AML-193 (cell line): ENCODE data around the gene ERAS.

Experiments used
- DNase-seq, 2 experiments: peaks; one replicate each; lab custom pipeline; 2025; lab: John Stamatoyannopoulos, UW

ERAS gene, protein sequence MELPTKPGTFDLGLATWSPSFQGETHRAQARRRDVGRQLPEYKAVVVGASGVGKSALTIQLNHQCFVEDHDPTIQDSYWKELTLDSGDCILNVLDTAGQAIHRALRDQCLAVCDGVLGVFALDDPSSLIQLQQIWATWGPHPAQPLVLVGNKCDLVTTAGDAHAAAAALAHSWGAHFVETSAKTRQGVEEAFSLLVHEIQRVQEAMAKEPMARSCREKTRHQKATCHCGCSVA

DNA sequence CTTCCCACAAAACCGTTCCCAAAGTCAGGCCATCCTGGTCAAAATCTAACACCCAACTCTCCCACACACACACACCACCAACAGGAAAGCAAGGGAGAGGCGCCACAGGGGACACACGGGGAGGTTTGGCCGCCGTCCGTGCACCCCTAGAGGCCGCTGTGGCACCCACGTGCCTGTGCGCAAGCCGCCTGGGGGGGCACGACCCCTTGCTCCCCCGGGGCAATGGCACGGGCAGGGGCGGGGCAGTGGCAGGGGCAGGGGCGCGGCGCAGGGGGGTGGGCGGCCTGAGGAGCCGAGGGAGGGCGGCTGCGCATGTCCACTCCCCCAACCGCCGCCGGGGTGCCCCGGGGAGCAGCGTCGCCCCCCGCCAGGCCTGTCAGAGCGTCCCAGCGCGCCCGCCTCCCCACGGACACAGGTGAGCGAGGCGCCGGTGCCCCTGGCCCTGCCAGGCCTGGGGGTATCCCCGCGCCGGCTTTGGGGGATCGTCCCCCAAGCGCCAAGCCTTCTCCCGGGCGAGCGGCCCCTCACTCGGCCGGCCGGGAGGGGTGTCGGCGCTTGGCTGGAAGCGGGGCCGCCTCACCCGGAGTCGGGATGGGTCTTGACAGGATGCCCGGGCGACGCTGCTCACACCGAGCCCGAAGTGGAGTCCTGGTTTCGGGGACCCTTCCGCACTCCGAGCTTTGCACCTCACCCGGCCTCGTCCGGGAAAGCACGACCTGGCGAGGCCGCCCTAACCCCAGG lies at the start of gene ERAS:
ERAS (plus strand) TSS at position 379 of the 741 bp plus-strand sequence. CDS start 2,611 bp downstream, outside the sequence.
- DNase-seq = no peak

DNA sequence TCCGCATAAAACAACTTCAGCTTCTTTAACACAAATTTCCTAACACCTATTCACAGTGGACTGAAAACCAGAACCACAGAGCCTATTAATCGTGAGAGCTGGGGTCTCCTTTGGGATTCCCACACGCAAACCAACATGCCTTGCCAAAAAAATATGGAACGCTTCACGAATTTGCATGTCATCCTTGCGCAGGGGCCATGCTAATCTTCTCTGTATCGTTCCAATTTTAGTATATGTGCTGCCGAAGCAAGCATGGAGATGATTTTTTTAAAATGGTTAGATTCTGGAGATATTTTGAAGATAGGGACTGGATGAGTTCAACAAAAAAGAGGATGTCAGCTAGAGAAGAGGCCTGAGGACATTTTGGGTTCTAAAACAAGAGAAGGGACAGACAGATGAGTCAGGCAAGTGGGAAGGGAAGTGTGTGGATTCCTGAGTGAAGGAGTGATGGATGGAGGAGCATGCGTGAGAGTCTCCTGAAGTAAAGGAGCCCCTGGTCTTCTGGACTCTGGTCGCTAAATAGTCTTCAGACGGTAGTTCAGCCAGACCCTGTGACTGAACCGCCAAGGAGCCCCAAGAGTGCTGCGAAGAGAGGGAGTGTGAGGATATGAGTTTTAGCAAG lies 49.4 kb upstream of the ERAS start:
- no peak for DNase-seq

DNA sequence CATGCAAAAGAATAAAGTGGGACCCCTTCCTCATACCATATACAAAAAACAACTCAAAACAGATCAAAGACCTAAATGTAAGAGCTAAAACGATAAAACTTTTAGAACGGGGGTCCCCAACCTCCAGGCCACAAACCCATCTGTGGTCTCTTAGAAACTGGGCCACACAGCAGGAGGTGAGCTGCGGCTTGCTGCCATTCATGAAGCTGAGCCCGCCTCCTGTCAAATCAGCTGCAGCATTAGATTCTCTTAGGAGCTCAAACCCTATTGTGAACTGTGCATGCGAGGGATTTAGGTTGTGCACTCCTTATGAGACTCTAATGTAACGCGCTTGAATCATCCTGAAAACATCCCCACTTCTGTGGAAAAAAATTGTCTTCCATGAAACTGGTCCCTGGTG lies 46.9 kb upstream of the ERAS start:
- no peak for DNase-seq

DNA sequence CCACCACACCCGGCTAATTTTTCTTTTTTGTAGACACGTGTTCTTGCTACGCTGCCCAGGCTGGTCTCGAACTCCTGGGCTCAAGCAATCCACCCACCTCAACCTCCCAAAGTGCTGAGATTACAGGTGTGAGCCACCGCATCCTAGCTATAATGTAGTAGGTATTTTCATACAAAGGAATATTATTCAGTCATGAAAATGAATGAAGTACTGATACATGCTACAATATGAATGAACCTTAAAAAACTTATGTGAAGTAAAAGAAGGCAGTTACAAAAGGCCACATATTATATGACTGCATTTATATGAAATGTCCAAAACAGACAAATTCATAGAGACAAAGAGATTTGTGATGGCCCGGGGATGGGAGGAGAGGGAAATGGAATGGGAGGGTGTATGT lies 44.6 kb upstream of the ERAS start:
- DNase-seq = no peak

DNA sequence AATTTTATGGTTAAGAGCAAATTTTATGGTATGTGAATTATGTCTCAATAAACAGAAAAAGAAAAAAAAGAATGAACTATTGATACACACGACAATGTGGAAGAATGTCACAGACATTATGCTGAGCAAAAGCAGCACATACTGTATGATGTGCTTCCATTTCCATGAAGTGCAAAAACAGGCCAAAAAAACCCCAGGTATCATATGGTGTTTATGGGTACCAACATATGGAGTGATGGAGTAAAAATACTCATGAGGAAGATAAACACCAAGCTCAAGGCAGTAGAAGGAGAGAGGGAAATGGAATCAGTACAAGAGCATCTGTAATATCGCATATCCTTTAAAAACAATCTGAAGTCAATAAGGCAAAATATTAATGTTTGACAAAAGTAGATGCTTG lies 44.1 kb upstream of the ERAS start:
- DNase-seq = no peak

DNA sequence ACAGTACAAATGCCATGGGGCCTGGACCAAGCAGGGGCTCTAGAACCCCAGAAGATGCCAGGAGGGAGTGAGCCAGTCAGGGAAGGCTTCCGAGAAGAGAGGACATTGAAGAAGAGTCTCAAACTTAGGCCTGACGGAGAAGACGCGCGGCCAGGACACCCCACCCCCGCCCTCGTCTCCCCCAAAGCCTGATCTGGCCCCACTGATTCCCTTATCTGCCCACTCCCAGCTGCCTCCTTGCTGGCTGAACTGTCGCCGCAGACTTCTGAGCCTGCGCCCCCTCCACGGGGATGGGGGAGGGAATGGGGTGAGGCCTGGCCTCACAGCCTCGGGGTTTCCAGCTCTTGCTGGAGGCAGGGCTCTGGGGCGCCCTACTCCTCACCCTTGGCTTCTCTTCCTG lies 43.5 kb upstream of the ERAS start:
- no peak for DNase-seq

DNA sequence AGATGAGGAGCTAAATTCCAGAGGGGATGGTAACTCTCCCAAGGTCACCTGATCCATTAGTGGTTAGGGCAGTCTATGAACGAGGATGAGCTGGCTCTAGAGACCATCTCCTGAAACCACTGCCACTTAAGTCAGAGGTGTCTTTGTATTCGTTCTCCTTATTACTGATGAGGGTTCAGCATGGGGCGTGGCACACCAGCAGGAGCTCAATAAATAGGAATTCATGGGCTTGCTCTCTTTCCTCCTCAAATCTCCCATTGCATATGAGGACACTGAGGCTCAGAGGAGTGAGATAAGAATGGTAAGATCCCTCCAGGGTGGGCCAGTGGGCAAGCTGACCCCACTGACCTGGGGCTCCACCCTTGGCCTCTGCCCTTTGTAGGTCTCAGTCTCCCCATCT lies 41.6 kb upstream of the ERAS start:
- DNase-seq = no peak

DNA sequence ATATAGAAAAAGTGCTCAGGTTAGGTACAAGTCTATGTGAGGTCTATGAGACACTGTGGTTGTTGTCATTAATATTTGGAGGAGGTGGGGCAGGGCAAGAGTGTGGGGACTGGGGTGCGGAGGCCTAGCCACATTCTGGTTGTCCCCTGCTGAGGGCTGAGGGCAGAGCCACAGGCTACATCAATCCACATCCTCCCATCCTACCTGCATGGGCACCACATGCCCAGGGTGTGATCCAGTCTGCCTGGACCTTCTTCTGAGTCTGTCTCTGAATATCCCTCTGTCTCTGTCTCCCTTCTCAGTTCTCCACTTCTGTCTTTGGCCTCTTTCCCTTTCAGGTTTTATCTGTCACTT lies 41.1 kb upstream of the ERAS start:
- DNase-seq = no peak

DNA sequence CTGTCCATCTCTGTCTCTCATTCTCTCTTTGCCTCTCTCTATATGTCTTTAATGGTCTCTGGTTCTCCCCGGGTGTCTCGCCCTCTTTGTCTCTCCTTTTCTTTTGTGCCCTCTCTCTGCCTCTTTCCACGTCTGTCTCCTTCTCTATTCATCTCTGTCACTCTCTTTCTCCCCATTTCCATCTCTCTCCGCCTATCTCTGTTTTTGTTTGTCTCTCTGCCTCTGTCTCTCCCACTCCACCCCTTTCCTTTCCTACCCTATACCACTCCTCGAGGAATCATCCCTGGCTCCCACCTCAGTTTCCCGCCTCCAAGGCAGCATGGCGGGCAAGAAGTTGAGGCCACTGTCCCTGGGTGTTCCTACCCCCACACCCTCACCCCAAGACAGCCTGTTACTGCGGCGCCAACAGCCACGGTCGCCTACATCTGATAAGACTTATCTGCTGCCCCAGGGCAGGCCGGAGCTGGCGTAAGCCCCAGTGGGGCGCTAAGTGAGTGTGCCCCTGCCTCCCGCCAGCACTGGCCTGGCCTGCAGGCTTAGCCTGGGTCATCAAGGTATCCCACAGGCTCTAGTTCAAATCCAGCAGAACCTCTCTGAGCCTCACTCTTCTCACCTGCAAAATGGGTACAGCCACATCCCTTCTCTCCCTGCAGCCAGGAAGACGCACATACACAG lies 40.6 kb upstream of the ERAS start:
- no peak for DNase-seq

DNA sequence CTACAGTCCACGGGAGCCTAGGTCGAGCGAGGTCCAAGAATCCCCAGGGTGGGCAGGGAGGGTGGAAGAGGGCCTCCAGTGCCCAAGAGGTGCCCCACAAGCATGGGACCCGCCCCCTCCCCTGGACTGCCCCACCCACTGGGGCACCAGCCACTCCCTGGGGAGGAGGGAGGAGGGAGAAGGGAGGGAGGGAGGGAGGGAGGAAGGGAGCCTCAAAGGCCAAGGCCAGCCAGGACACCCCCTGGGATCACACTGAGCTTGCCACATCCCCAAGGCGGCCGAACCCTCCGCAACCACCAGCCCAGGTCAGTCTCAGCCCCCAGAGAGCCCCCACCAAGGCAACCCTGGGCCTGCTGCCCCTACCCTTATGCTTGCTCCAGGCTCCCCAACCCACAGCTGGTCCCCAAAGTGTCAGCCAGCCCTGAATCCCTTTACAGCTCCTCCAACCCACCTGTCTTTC lies 39.9 kb upstream of the ERAS start, which contains the start of gene GATA1:
GATA1 (plus strand) TSS at position 250 of the 460 bp plus-strand sequence. CDS start 4,520 bp downstream, outside the sequence.
- DNase-seq = no peak

DNA sequence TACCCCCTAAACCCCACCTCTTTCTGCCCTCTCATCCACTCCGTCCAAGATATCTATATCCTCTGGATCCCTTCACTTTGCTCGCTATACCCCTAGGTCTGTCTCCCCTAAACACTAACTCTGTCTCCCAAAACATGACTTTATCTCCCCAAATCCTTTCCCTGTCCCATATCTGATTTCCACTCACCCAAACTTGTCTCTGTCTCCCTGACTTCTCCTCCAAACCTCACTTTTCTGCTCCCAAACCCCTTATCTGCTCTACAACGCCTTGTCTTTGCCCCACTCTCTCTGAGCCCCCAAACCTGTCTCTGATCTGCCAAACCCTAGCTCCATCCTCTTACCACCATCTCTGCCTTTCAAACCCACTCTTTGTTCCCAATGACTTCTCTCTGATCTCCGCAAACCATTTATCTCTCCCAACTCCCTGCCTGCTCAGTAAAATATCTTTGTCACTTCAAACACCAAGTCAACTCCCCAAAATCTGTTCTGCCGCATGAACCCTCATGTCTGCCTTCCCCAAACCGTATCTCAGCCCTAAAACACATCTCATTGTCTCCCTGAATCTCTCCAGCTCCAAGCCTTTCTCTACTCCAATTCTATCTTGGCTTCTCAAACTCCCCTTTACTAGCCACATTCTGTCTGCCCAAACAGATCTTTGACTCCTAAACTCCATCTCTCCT lies 39.3 kb upstream of the ERAS start:
- DNase-seq = no peak

DNA sequence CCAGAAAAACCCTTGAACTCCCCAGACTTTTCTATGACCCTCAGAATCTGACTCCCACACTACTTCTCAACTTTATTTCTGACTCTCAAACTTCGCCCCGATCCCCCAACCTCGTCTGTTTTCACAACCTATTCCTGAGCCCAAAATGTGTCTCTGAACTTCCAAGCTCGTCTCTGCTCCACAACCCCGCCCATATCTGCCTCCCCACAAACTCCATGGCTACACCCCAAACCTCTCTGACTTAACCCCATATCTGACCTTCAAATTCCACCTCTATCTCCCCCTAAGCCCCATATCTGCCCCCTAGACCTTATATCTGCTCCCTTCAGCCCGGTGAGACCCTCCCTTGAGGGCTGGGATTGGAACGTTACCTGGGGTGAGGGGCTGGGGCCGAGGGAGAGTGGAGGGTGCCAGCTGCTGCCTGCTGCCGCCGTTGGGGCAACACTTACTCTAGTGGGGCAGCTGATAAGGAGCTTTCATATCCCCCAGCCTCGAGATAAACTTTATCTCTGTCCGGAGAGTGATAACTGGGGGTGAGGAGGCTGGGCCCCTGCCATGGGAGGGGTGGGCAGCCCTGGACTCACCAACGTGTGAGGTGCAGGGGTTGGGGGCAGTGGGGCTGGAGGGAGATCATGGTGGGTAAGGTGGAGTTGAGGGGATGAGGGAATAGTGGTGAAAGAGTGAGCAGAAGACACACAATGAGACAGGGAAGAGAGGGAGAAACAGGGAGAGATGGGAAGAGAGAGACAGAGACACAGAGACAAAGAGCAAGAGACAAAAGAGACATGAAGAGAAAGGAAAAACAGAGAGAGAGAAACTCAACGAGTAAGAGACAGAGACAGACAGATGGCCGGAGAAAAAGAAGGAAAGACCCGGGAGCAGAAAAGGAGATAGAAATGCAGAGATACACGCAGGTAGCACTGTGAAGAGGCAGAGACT lies 38.5 kb upstream of the ERAS start:
- no peak for DNase-seq

DNA sequence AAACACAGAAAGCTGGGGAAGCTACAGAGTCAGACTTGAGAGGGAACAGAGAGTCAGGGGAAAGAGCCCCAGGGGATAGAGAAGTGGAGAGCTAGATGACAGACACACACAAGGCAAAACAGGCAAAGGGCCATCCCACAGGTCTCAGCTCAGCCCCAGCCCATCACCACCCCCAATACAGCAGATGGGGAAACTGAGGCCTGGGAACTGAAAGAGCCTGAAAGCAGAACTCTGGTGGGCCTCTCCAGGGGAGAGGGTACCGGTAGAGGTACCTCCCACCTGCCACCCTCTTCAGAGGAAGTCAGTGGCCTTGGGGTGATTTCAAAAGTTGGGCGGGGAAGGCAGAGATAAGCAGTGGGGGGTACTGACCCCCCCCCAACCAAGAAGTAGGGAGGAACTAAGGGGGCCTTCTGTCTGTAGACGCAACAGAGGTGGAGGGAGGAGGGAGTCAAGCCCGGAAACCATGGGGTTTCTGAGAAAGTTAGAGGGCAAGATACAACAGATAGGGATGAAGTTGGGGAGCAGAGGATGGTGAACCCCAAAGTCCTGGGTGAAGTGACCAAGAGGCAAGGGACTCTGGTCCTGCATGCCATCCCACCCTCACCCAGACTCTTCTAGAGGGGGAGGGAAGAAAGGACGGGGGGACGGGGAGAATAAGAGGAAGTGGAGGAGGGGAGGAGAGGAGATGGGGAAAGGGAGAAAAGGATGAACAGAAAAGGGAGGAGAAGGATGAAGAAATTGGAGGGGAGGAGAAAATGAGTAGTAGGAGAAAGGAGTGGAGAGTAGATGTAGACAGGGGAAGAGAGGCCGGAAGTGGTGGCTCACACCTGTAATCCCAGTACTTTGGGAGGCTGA lies 36.7 kb upstream of the ERAS start:
- DNase-seq = no peak

DNA sequence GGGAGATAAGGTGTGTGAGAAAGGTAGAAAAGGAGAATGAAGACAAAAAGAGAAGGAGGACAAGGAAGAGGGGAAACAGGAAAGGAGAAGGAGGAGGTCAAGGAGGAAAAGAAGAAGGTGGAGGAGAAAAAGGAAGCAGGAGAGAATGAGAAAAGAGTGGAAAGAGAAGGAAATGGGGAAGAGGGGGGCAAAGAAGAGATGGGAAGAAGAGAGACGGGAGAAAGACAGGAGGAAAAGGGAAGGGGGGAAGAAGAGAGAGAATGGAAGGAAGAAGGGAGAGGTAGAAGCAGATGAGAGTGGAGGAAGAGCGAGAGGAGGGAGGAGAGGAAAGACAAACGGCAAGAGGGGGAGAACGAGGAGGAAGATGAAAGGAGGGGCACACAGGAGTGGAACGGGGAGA lies 35.8 kb upstream of the ERAS start:
- DNase-seq = no peak

DNA sequence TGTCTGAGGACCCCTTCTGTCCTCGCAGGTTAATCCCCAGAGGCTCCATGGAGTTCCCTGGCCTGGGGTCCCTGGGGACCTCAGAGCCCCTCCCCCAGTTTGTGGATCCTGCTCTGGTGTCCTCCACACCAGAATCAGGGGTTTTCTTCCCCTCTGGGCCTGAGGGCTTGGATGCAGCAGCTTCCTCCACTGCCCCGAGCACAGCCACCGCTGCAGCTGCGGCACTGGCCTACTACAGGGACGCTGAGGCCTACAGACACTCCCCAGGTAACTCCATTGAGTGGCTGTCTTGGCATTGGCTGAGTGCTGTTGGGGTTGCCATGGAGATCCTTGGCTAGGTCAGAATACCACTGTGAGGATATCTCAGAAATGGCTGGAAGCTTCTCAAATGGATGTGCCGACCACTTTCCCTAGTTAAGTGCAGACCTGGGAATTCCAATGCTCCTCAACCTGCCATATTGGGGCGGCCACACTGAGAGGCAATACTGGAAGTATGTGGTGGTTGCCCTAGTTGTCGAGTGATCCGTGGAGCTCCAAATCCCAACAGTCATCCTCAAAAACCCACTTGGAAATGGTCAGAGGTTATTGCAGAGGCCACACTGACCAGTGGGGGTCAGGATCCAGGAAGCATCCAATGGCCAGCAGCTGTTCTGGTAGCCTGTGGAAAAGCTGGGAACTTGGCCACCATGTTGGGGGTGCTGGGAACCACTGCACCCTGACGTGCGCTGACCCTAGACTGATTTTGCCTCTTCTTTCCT lies 35.1 kb upstream of the ERAS start:
- DNase-seq = no peak

DNA sequence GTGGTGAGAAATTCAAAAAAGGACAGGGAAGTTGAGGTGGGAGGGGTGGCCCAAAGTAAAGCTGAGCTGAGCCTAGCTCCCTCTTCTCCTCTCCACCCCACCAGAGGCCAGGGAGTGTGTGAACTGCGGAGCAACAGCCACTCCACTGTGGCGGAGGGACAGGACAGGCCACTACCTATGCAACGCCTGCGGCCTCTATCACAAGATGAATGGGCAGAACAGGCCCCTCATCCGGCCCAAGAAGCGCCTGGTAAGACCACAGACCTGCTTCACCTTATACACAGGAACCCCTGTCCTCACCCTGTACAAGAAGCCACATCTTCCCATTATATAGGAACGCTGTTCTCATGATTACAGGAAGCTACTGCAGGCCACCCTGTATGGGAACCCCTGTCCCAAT lies 34.1 kb upstream of the ERAS start:
- DNase-seq = no peak

DNA sequence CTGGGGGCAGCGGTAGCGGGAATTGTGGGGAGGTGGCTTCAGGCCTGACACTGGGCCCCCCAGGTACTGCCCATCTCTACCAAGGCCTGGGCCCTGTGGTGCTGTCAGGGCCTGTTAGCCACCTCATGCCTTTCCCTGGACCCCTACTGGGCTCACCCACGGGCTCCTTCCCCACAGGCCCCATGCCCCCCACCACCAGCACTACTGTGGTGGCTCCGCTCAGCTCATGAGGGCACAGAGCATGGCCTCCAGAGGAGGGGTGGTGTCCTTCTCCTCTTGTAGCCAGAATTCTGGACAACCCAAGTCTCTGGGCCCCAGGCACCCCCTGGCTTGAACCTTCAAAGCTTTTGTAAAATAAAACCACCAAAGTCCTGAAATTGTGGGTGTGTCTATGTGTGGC lies 32.4 kb upstream of the ERAS start:
- DNase-seq = no peak

DNA sequence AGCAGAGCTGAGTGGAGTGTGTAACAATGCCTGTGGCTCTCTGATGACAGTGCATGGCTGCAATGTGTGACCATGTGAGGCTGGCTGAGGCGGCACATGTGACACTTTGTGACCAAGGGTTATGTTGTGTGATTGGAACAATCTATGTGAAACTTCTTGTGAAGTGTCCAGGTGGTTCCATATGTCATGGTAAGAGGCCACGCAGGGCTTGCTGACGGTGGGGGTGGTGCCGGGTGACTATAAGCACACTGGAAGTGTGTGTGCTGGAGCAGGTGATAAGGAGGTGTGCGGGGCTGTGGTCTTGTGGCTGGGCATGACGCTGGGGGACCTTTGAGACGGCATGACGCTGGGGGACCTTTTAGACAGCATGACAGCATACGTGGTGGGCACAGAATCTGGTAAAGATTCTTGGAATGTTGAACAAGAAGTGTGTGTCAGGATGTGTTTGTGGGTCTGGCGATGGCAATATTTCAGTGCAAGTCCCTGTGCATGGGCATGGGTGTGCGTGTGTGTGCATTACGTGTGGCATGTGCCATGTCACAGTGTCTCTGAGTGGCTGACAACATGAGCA lies 31.9 kb upstream of the ERAS start:
- no peak for DNase-seq
